ENCODE results near the gene PSMD10.

The PSMD10 gene

DNA sequence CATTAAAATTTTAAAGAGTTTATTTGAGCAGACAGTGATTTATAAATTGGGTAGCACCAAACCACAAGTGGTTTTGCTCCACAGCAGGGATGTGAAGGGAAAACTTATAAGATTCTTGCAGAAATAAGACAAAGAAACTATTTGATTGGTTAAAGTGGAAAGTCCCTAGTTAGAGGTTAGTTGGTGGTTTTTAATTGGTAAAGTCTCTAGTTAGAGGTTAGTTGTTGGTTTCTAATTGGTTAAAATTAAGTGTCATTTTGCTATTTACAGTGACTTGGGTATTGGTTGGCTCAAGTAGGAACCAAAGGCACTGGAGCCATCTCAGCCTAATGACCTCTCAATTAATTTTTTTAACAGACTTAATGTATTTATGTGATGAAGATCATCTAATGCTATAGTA lies 23.2 kb upstream of the PSMD10 start:
- Mint-ChIP-seq H3K36me3 (ENCODE audit: insufficient read depth) (no peaks in the 10 kb centered on the region), H3K4me1 (ENCODE audit: low read depth in 2 of 2) (peaks cover 6 to 20% of the 10 kb centered on the region in 2 donors), H3K4me3 (no peak overlapping the region)

DNA sequence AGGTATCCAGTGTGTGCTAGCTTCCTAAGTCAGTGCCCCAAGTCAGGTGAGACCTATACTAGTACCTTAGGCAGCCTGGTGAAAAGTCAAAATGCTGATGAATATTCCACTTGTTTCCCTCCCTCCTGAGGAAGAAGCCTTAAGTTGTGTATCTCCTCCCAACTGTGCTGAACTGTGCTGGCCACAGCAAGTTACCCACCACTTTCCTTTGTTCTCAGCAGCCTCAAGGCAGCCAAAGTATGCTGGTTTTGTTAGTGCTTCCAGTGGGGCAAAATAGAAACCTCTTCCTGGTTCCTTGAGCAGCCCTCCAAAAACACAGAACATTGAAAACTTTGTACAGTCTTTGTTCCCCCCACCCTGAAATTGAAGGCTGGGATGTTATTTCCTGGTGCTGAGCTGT lies 14.1 kb upstream of the PSMD10 start:
- Mint-ChIP-seq H3K27ac (no peak overlapping the region), H3K9me3 (no peaks in the 10 kb centered on the region), H3K27me3 (no peaks in the 10 kb centered on the region), H3K4me3 (no peak overlapping the region), H3K4me1 (ENCODE audit: low read depth in 2 of 2) (peaks cover 5 to 8% of the 10 kb centered on the region in 2 donors), H3K36me3 (ENCODE audit: insufficient read depth) (no peaks in the 10 kb centered on the region)
- DNase-seq (no peak), ATAC-seq (replicated peaks) (no peak)

More for the DNA sequence above, 23.2 kb upstream of the PSMD10 start:
- Mint-ChIP-seq H3K27me3 (no peaks in the 10 kb centered on the region), H3K27ac (no peak overlapping the region), H3K9me3 (no peaks in the 10 kb centered on the region)
- no peak for ATAC-seq (replicated peaks)
- DNase-seq = no peak

DNA sequence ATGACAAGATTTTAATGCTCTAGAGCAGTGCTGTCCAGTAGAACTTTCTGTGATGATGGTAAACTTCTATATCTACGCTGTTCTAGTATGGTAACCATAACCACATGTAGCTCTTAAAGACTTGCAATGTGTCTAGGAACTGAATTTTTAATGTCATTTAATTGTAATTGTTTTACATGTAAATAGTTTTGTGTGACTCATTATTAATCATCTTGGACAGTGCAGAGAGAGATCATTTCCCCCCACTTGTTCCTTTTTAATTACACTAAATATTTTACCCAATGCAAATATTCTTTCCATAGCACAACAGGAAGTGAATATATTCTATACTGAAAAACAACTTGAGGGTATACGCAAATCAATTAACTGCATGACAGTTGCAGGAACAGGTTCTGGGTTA lies 6.0 kb upstream of the PSMD10 start:
- no peak for DNase-seq
- no peaks in the 10 kb centered on the region for H3K9me3 Mint-ChIP-seq
- H3K4me1 Mint-ChIP-seq (ENCODE audit: low read depth in 2 of 2) = peaks cover 2 to 8% of the 10 kb centered on the region in 2 donors
- no peak overlapping the region for H3K27ac Mint-ChIP-seq
- no peak for ATAC-seq (replicated peaks)
- no peaks in the 10 kb centered on the region for H3K27me3 Mint-ChIP-seq
- H3K36me3 Mint-ChIP-seq (ENCODE audit: insufficient read depth) = no peaks in the 10 kb centered on the region
- no peak overlapping the region for H3K4me3 Mint-ChIP-seq

DNA sequence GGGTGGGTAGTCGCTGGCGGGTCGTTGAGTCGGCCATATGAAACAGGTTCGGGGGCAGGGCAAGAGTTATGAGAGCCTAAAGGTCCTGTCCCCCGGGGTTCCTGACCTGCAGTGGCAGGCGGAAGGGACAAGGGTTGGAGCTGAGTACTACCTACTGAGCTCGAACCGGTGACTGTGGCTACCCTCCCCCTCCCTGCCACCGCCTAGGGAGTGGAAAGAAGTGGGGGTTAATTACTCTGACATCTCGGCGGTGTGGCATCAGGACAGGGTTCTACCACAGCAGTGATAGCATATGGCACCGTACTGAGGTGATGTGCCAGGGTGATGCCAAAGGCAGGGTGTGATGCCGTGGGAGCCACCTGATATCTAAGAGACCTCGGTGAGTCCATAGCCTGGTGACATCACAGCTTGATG lies 543 bp upstream of the PSMD10 start:
- peak; percentile 19 for ATAC-seq (replicated peaks)
- Mint-ChIP-seq H3K9me3 (no peaks in the 10 kb centered on the region), H3K27ac (no peak overlapping the region), H3K27me3 (no peaks in the 10 kb centered on the region), H3K4me3 (no peak overlapping the region), H3K36me3 (ENCODE audit: insufficient read depth) (no peaks in the 10 kb centered on the region), H3K4me1 (ENCODE audit: low read depth in 2 of 2) (peaks cover 2 to 4% of the 10 kb centered on the region in 2 donors)
- DNase-seq = no peak

DNA sequence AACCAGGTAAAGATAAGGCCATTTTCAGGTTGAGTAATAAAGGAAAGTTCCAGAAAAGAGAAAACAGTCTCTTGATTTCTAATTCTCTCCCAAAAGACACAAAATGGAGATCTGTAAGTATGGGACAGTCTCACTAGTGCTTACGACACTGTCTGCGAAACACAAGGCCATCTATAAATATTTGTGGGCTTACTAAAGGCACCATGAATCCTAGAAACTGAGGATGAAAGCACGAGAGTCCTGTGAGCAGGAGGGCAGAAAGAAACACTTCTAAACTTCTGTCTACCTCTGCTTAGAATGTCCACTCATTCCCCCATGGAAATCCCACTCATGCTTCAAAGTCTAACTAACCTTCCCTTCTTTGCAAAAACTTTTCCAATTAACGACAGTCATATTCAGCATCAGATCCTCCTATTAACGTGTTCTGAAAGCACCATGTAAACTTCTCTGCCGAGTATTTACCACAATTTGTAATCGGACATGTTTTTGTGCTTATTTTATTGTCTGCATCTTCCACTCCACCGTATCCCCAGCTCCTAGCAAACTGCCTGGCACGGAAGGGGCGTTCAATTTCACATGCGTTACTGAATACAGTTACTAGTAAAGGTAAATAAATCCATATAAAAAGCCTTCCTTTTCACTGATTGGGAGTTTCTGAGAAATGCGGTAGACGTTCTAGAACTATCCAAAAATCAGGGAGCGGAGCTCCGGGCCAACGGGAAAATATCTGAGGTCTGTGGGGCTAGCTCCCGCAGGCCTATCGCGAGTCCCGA lies 665 bp downstream of the PSMD10 start:
- ATAC-seq (replicated peaks) = no peak
- Mint-ChIP-seq H3K9me3 (no peaks in the 10 kb centered on the region), H3K27ac (no peak overlapping the region), H3K4me1 (ENCODE audit: low read depth in 2 of 2) (peaks cover 2 to 4% of the 10 kb centered on the region in 2 donors), H3K36me3 (ENCODE audit: insufficient read depth) (peaks cover 8% of the 10 kb centered on the region), H3K27me3 (no peaks in the 10 kb centered on the region), H3K4me3 (no peak overlapping the region)
- no peak for DNase-seq

DNA sequence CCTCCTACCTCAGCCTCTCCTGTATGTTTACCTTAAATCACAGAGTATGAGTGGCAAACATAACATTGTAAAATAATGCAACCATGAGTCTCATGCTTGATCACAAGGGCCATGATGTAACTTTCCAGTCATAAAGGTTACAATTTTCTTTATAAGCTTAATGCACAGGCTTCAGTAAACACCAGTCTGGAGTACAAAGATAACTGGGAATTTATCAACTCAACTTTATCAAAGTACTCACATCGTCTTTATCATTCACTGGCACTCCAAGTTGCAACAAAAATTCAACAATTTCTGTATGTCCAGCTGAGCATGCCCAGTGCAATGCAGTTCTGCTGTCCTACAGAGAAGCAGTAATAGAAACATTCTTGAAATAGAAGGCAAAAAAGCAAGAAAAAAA lies 2.8 kb downstream of the PSMD10 start:
- no peak overlapping the region for H3K27ac Mint-ChIP-seq
- no peaks in the 10 kb centered on the region for H3K9me3 Mint-ChIP-seq
- peaks cover 12% of the 10 kb centered on the region for H3K36me3 Mint-ChIP-seq (ENCODE audit: insufficient read depth)
- H3K27me3 Mint-ChIP-seq = no peaks in the 10 kb centered on the region
- DNase-seq = no peak
- ATAC-seq (replicated peaks) = no peak
- no peaks in the 10 kb centered on the region for H3K4me1 Mint-ChIP-seq (ENCODE audit: low read depth in 2 of 2)
- H3K4me3 Mint-ChIP-seq = no peak overlapping the region

DNA sequence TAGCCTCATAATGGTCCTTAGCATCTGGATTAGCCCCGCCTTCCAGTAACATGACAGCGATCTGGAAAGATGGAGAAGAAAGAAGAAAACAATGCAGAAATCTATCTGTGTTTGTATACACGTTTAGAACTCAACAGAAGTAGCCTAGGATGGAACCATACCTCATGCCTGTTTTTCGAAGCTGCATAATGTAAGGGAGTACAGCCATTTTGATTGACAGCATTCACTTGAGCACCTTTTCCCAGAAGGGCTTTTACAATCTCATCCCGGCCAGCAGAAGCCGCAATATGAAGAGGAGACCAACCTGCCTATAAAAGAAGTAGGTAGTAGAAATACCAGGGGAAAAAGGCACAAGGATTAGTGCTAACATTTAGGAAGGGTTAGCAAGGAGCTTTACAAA lies 3.5 kb downstream of the PSMD10 start:
- Mint-ChIP-seq H3K9me3 (no peaks in the 10 kb centered on the region), H3K27me3 (no peaks in the 10 kb centered on the region), H3K4me3 (no peak overlapping the region), H3K4me1 (ENCODE audit: low read depth in 2 of 2) (no peaks in the 10 kb centered on the region), H3K36me3 (ENCODE audit: insufficient read depth) (peaks cover 12% of the 10 kb centered on the region), H3K27ac (no peak overlapping the region)
- ATAC-seq (replicated peaks) = no peak
- no peak for DNase-seq

DNA sequence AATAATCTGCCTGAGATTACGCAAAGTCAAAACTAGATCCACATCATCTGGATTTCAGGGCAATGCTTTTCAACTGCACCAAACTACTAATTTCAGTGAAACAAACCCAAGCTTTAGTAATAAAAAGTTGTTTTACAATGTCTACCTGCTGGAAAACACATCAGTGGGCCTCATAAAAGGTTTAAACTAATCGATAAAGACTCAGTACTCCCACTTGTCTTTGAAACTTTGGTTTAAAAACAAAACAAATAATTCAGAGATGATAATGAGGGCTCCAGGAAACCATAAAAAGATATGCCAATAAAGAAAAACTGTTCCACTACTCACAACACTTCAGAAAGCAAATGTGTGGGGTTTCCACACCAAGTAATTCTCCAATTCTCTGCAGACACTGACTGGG lies 10.2 kb downstream of the PSMD10 start:
- H3K27ac Mint-ChIP-seq = no peak overlapping the region
- no peaks in the 10 kb centered on the region for H3K27me3 Mint-ChIP-seq
- H3K4me3 Mint-ChIP-seq = no peak overlapping the region
- no peaks in the 10 kb centered on the region for H3K9me3 Mint-ChIP-seq
- ATAC-seq (replicated peaks) (no peak), DNase-seq (no peak)
- peaks cover 8% of the 10 kb centered on the region for H3K36me3 Mint-ChIP-seq (ENCODE audit: insufficient read depth)
- H3K4me1 Mint-ChIP-seq (ENCODE audit: low read depth in 2 of 2) = no peaks in the 10 kb centered on the region

DNA sequence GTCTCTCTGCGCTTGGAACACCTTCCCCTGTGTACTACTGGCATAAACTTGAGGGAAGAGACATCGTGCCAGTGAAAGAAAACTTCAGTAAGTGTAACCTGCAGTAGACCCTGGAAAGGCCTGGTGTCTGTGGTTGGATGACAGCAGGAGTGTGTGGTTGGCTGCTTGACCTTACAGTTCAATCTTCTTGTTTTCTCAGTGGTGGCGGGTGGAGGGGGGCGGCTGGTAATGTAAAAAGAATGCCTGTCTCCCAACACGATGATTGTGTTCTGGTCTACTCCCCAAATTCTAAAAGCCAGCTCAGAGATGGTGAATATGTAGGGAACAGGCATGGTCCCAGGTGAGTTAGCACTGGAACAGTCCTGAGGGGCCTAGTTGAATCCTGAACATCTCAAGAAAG lies 18.6 kb downstream of the PSMD10 start:
- no peaks in the 10 kb centered on the region for H3K9me3 Mint-ChIP-seq
- no peak for ATAC-seq (replicated peaks)
- H3K27ac Mint-ChIP-seq = no peak overlapping the region
- peaks cover 0 to 5% of the 10 kb centered on the region in 2 donors for H3K27me3 Mint-ChIP-seq
- H3K36me3 Mint-ChIP-seq (ENCODE audit: insufficient read depth) = peaks cover 9% of the 10 kb centered on the region
- H3K4me1 Mint-ChIP-seq (ENCODE audit: low read depth in 2 of 2) = no peaks in the 10 kb centered on the region
- H3K4me3 Mint-ChIP-seq = no peak overlapping the region
- no peak for DNase-seq

DNA sequence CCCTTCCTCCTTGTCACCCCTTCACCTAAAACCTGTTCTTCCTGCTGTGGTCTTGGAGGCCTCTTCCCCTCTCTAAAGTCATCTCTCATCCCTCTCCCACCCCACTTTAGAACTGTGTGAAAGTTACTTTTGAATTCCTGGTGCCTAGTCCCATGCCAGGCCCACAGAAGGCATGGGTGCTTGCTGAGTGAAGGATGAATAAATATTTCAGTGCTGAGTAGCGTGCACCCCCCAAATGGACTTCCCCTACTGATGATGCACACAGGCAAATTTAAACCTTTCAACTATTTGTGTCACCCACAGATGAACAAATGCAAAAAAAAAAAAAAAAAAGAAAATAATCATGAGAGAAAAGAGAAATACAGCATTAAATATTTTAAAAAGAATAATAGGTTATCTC lies 19.8 kb downstream of the PSMD10 start:
- Mint-ChIP-seq H3K27ac (no peak overlapping the region), H3K36me3 (ENCODE audit: insufficient read depth) (peaks cover 9% of the 10 kb centered on the region), H3K4me1 (ENCODE audit: low read depth in 2 of 2) (no peaks in the 10 kb centered on the region), H3K4me3 (no peak overlapping the region), H3K27me3 (peaks cover 0 to 5% of the 10 kb centered on the region in 2 donors), H3K9me3 (no peaks in the 10 kb centered on the region)
- DNase-seq = no peak
- ATAC-seq (replicated peaks) = no peak

DNA sequence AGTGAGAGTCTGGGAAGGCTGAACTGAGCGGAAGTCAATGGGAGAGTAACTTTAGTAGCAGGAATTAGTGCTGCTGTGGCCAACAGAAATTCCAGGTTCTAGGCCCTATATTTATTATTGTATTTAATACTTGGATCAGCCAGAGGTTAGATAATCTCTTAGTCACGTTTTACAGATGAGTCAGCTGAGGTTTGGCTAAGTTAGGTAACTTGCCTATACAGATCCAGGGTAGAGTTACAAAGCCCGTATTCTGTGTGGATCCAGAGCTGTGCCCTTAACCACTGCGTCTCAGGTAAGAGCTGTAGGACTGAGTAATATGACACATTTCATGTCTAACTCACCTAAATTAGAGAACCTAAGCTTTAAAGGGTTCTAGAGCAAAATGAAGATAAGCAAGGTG lies 20.5 kb downstream of the PSMD10 start:
- no peak for DNase-seq
- H3K27ac Mint-ChIP-seq = no peak overlapping the region
- H3K4me3 Mint-ChIP-seq = no peak overlapping the region
- no peaks in the 10 kb centered on the region for H3K9me3 Mint-ChIP-seq
- H3K27me3 Mint-ChIP-seq = peaks cover 0 to 5% of the 10 kb centered on the region in 2 donors
- no peaks in the 10 kb centered on the region for H3K4me1 Mint-ChIP-seq (ENCODE audit: low read depth in 2 of 2)
- no peak for ATAC-seq (replicated peaks)
- peaks cover 9% of the 10 kb centered on the region for H3K36me3 Mint-ChIP-seq (ENCODE audit: insufficient read depth)

- Mint-ChIP-seq H3K4me3 (no peak overlapping the region), H3K4me1 (ENCODE audit: low read depth in 2 of 2) (no peaks in the 10 kb centered on the region), H3K27ac (peak overlapping the region in 1 of 2 donors; percentile 44), H3K9me3 (no peaks in the 10 kb centered on the region), H3K36me3 (ENCODE audit: insufficient read depth) (peaks cover 8% of the 10 kb centered on the region), H3K27me3 (peaks cover 0 to 5% of the 10 kb centered on the region in 2 donors)
- DNase-seq = no peak
- ATAC-seq (replicated peaks) = no peak
Observed at GRCh38 chrX:108068121-108068520, 23.2 kb downstream of the PSMD10 start.

DNA sequence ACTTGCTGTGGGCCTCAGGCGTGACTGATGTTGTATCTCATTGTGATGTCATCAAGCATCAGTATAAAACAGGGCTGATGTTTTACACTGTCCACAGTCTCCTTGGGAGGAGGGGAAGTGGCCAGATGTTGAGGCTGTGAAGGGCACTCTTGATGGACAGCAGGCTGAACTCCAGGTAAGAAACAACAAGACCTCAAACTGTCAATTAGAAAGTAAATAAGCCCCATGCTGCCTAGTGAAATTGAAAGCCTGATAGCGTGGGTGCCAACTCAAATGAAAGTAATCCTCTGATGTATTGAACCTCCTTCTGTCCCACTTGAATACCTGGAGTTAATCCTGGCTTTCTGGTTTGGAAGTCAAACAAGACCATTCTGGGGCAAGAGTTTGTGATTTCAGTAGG lies 26.7 kb downstream of the PSMD10 start:
- ATAC-seq (replicated peaks) (no peak), DNase-seq (no peak)
- H3K36me3 Mint-ChIP-seq (ENCODE audit: insufficient read depth) = peaks cover 8% of the 10 kb centered on the region
- H3K27ac Mint-ChIP-seq = no peak overlapping the region
- peaks cover 0 to 3% of the 10 kb centered on the region in 2 donors for H3K27me3 Mint-ChIP-seq
- no peaks in the 10 kb centered on the region for H3K9me3 Mint-ChIP-seq
- no peaks in the 10 kb centered on the region for H3K4me1 Mint-ChIP-seq (ENCODE audit: low read depth in 2 of 2)
- no peak overlapping the region for H3K4me3 Mint-ChIP-seq

DNA sequence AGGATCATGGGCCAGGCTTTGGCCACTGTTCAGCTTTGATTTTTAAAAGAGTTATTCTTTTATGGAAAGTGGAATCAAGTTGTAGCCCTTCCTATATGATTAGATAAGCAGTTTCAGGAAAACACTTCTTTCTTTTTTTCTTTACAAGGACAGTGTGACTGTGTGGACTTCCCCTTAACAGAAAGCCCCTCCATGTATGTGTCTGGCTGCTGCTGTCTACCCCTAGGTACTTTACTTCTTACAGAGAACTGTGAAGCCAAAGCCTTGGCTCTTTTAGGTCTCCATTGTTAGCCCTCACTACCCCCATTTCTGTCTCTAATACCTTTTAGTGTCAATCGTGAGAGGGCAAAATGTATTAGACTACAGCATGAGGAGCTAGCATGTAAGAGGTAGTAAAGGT lies 27.3 kb downstream of the PSMD10 start:
- Mint-ChIP-seq H3K27ac (peak overlapping the region in 1 of 2 donors; percentile 17), H3K9me3 (no peaks in the 10 kb centered on the region), H3K4me3 (no peak overlapping the region), H3K4me1 (ENCODE audit: low read depth in 2 of 2) (no peaks in the 10 kb centered on the region), H3K36me3 (ENCODE audit: insufficient read depth) (peaks cover 11% of the 10 kb centered on the region), H3K27me3 (no peaks in the 10 kb centered on the region)
- DNase-seq = no peak
- no peak for ATAC-seq (replicated peaks)
